A673 (cell line): ENCODE measurements around the gene CRBN. TPM values are rescaled to one million over a fixed set of nuclear protein-coding genes. Genes with fewer than 3 reads are reported as not detected.

Source experiments
- BruUV-seq: library from RNA; stranded (reverse); fragments of 400-500 nt; replicated peaks from 2 replicates; lab custom pipeline; 2021; lab: Mats Ljungman, UMichigan
- CTCF ChIA-PET: fragments of 300-600 bp; sonication (Branson Sonifier 250); formaldehyde crosslinking; loops from one replicate; lab custom pipeline; 2022; ENCODE audit warnings: antibody characterized with exemption; lab: Charles Lee
- POLR2A ChIA-PET: fragments of 300-600 bp; sonication (Branson Sonifier 250); formaldehyde crosslinking; loops from one replicate; lab custom pipeline; 2022; ENCODE audit warnings: antibody characterized with exemption; ENCODE audit not compliant: low non-redundant PET; lab: Charles Lee
- DNase-seq: peaks from one replicate; pipeline ENCODE4 v3.0.0-alpha.2; 2015; ENCODE audit warnings: low spot score
- H3K27ac ChIP-seq: fragments of 200-600 bp; sonication (generic); 2 replicates; pipeline ENCODE4 v1.5.1; 2016; ENCODE audit warnings: mixed run types, low read depth, mild to moderate bottlenecking, mixed read lengths, antibody characterized with exemption, low read length; ENCODE audit not compliant: poor library complexity, severe bottlenecking
- H3K27me3 ChIP-seq: fragments of 200-600 bp; sonication (generic); replicated peaks from 2 replicates; pipeline ENCODE4 v1.6.1; 2017; ENCODE audit warnings: mixed run types, low read depth, mild to moderate bottlenecking, mixed read lengths, antibody characterized with exemption, low read length; ENCODE audit not compliant: insufficient read depth, poor library complexity
- H3K36me3 ChIP-seq: fragments of 200-600 bp; sonication (generic); 2 replicates; pipeline ENCODE4 v1.6.1; 2016; ENCODE audit warnings: mixed run types, mild to moderate bottlenecking, mixed read lengths, antibody characterized with exemption, low read length; ENCODE audit not compliant: insufficient read depth, poor library complexity, severe bottlenecking
- H3K4me1 ChIP-seq: fragments of 200-600 bp; sonication (generic); 2 replicates; pipeline ENCODE4 v1.6.1; 2017; ENCODE audit warnings: mixed run types, mild to moderate bottlenecking, mixed read lengths, antibody characterized with exemption, low read length; ENCODE audit not compliant: insufficient read depth, poor library complexity, severe bottlenecking
- H3K4me3 ChIP-seq: fragments of 200-600 bp; sonication (generic); 2 replicates; pipeline ENCODE4 v1.5.1; 2016; ENCODE audit warnings: low read depth, mixed run types, mild to moderate bottlenecking, mixed read lengths, low read length; ENCODE audit not compliant: poor library complexity, severe bottlenecking
- H3K9me3 ChIP-seq: fragments of 200-600 bp; sonication (generic); 2 replicates; pipeline ENCODE4 v1.6.1; 2016; ENCODE audit warnings: mixed run types, low read depth, mild to moderate bottlenecking, mixed read lengths, antibody characterized with exemption, low read length; ENCODE audit not compliant: poor library complexity, severe bottlenecking
- EZH2 ChIP-seq: fragments of 200-600 bp; sonication (generic); IDR thresholded peaks from 2 replicates; pipeline ENCODE4 v1.6.1; 2017; ENCODE audit warnings: borderline replicate concordance, low read depth, mild to moderate bottlenecking, mixed read lengths, antibody characterized with exemption, low read length; ENCODE audit not compliant: poor library complexity, severe bottlenecking
- intact Hi-C: fragments of 100-400 bp; cut with micrococcal nuclease; formaldehyde crosslinking; loops from one replicate; pipeline ENCODE4 v1.10.0; 2022; ENCODE audit not compliant: unreplicated experiment
- total RNA-seq: library from RNA; stranded (reverse); gene quantifications from 2 replicates; pipeline ENCODE4 v1.2.3, GENCODE V29; 2021
- TF ChIP-seq, protein P1 (sequence below): fragments of 300-800, 200-600 bp; sonication (generic); conservative IDR thresholded peaks from 2 replicates; pipeline ENCODE4 v1.5.1; 2017; ENCODE audit warnings: low read depth, mild to moderate bottlenecking, antibody characterized with exemption, low read length, moderate library complexity, mixed read lengths

The CRBN gene
- total RNA-seq, 1 experiment from 2014 or later: 41.6 TPM

DNA sequence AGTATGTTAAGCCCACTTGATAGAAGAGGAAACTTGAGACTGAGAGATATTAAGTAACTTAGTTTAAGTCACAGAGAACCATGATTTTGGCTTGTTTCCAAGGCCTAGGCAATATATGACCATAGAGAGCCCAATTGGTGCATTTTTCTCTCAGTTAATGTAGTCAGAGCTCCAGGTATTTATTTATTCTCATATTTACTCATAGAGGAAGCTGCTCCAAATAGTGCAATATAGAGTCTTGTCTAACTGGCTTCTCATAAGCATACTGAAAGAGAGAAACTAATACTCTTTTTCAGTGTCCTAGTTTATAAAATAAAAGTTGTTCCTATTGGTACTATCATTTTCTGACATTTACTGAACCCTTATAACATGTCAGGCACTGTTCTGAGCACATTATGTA lies 37.6 kb downstream of the CRBN start:
- intact Hi-C loops: no loop called here
- TF ChIP-seq, protein P1, sequence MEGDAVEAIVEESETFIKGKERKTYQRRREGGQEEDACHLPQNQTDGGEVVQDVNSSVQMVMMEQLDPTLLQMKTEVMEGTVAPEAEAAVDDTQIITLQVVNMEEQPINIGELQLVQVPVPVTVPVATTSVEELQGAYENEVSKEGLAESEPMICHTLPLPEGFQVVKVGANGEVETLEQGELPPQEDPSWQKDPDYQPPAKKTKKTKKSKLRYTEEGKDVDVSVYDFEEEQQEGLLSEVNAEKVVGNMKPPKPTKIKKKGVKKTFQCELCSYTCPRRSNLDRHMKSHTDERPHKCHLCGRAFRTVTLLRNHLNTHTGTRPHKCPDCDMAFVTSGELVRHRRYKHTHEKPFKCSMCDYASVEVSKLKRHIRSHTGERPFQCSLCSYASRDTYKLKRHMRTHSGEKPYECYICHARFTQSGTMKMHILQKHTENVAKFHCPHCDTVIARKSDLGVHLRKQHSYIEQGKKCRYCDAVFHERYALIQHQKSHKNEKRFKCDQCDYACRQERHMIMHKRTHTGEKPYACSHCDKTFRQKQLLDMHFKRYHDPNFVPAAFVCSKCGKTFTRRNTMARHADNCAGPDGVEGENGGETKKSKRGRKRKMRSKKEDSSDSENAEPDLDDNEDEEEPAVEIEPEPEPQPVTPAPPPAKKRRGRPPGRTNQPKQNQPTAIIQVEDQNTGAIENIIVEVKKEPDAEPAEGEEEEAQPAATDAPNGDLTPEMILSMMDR: no peak
- no peak for TF ChIP-seq EZH2
- Histone ChIP-seq H3K27ac (no peak overlapping the region), H3K36me3 (peaks cover 87% of the 10 kb centered on the region), H3K9me3 (no peaks in the 10 kb centered on the region), H3K4me1 (no peaks in the 10 kb centered on the region), H3K27me3 (no peaks in the 10 kb centered on the region), H3K4me3 (no peak overlapping the region)
- POLR2A ChIA-PET: no interaction called here
- DNase-seq: no peak
- CTCF ChIA-PET: no interaction called here
- no TSS peak for BruUV-seq

DNA sequence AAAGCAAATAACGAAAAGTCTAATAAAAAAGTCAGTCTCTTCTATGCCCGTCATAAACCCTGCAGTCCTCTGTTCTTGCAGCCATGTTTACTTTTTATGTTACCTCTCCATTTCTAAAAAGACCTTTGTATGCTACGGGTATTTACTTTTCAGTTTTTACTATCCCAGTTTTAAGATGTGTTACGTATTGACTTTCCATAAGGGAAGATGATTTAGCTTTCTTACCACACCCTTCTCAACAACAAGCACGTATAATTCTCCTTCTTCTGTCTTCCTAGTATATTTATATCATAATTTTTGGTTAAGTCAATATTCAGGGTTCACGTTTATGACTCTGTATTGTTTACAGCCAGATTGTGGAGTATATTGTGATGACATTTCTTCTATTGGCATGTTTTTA lies 42.0 kb downstream of the CRBN start:
- ChIA-PET CTCF (no interaction called here), POLR2A (no interaction called here)
- Histone ChIP-seq H3K4me3 (no peak overlapping the region), H3K27me3 (no peaks in the 10 kb centered on the region), H3K36me3 (peaks cover 54% of the 10 kb centered on the region), H3K4me1 (no peaks in the 10 kb centered on the region), H3K27ac (no peak overlapping the region), H3K9me3 (no peaks in the 10 kb centered on the region)
- BruUV-seq: no TSS peak
- intact Hi-C loops: no loop called here
- no peak for TF ChIP-seq EZH2
- TF ChIP-seq, protein P1: no peak
- DNase-seq: no peak

DNA sequence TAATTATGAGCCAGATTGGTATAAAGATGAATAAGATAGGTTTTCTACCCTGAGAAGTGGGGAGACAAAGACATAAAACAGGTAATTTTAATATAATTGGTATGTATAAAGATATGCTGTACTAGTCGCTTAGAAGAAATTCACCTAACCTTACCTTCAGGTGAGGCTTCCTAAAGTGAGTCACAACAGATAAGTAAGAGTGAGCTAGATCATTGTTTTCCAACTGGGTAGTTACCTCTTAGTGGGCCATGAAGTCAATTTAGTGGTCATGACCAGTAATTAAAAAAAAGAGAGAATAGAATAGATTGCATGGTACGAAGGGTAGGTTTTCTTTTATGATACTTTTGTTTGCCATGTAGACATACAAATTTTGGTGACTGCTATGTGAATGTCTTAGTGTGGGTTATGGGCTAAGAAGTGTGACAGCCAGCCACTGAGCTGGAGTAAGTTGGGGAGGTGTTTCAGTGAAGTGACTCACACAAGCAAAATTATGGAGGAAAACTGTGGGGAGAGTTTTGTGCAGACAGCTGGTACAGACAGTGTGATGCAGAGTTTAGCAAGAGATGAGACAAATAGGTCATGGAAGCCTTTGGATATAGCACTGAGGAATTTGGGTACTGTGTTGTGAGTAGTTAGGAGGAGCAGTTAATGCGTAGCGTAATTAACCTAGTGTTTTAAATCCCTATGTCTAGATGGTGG lies 44.6 kb downstream of the CRBN start:
- H3K36me3 ChIP-seq: peaks cover 46% of the 10 kb centered on the region
- CTCF ChIA-PET: no interaction called here
- no peaks in the 10 kb centered on the region for H3K9me3 ChIP-seq
- intact Hi-C loops: no loop called here
- H3K27me3 ChIP-seq: no peaks in the 10 kb centered on the region
- no peak for DNase-seq
- POLR2A ChIA-PET: no interaction called here
- H3K27ac ChIP-seq: no peak overlapping the region
- no peaks in the 10 kb centered on the region for H3K4me1 ChIP-seq
- no peak for TF ChIP-seq EZH2
- TF ChIP-seq, protein P1: no peak
- BruUV-seq: no TSS peak
- H3K4me3 ChIP-seq: no peak overlapping the region
